ENCODE results near the gene GLRX3.

GLRX3 gene

DNA sequence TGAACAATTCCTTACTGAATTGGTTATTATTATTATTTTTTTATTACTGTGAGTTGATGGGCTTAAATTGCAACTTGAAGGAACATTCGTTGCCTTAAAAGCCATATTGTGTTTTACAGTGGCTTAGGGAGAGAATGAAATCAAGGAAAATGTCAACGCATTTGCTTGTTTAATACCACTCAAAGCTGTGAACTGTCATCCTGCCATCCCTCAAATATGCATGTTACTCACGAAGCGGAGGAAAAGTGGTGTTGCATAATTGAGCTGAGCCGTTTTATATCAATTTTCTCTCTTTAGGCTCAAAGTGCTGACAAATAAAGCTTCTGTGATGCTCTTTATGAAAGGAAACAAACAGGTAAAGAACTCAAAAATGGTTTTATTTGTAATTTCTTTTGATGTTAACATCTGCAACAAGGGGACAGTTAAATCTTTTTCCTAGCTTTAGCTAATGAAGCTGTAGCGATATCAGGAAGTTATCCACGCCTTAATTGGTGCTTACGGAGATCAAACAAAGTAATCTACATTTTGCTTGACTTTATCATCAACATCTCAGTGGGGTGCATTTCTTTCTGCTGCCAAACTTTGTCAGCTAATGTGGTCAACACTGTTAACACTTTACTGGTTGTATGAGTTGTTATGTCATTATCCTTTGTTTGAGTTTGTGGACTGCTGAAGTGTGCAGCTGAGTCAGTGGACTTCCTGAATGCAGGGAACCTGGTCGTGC, 33.1 kb downstream of the GLRX3 start (continued):
- TF ChIP-seq, protein P1, sequence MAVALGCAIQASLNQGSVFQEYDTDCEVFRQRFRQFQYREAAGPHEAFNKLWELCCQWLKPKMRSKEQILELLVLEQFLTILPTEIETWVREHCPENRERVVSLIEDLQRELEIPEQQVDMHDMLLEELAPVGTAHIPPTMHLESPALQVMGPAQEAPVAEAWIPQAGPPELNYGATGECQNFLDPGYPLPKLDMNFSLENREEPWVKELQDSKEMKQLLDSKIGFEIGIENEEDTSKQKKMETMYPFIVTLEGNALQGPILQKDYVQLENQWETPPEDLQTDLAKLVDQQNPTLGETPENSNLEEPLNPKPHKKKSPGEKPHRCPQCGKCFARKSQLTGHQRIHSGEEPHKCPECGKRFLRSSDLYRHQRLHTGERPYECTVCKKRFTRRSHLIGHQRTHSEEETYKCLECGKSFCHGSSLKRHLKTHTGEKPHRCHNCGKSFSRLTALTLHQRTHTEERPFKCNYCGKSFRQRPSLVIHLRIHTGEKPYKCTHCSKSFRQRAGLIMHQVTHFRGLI (tag by site-specific recombination; IDR thresholded peaks at IDR 0.05): no peak; the same call in 1 of the 2 replicates
- TF ChIP-seq ZNF843 (tag by site-specific recombination; IDR thresholded peaks at IDR 0.05) (peak; percentile 95), HOXC10 (CRISPR knock-in tag; IDR thresholded peaks at IDR 0.05) (no peak), ZNF416 (tag by site-specific recombination; IDR thresholded peaks at IDR 0.05) (no peak), ZNF433 (tag by site-specific recombination; IDR thresholded peaks at IDR 0.05; ENCODE audit: low read depth) (no peak), ZFP37 (tag by site-specific recombination; IDR thresholded peaks at IDR 0.05) (no peak), KLF1 (tag by site-specific recombination; IDR thresholded peaks at IDR 0.05) (no peak), KLF7 (tag by site-specific recombination; IDR thresholded peaks at IDR 0.05; ENCODE audit: borderline replicate concordance) (0 out of 2 replicates have a peak, but pooled peaks have one; percentile 32), ZNF366 (tag by site-specific recombination; conservative IDR thresholded peaks at IDR 0.05) (peak; percentile 94), BCL11B (tag by site-specific recombination; IDR thresholded peaks at IDR 0.05; ENCODE audit: low read depth) (no peak), SCRT2 (tag by site-specific recombination; IDR thresholded peaks at IDR 0.05) (peak; percentile 47; the same call in 1 of the 2 replicates), SP2 (tag by site-specific recombination; IDR thresholded peaks at IDR 0.05) (no peak; the same call in 1 of the 2 replicates), ZNF670 (tag by site-specific recombination; IDR thresholded peaks at IDR 0.05; ENCODE audit: low read depth) (no peak), ZBTB20 (tag by site-specific recombination; IDR thresholded peaks at IDR 0.05) (no peak), MYNN (tag by site-specific recombination; IDR thresholded peaks at IDR 0.05; ENCODE audit: borderline replicate concordance) (no peak), ZNF132 (tag by site-specific recombination; IDR thresholded peaks at IDR 0.05; ENCODE audit: borderline replicate concordance) (no peak), ZNF549 (tag by site-specific recombination; IDR thresholded peaks at IDR 0.05) (no peak), ZNF19 (tag by site-specific recombination; IDR thresholded peaks at IDR 0.05; ENCODE audit: low read depth) (no peak), ZNF514 (tag by site-specific recombination; IDR thresholded peaks at IDR 0.05) (no peak), ZNF292 (tag by site-specific recombination; IDR thresholded peaks at IDR 0.05; ENCODE audit: borderline replicate concordance, low read depth) (no peak), ZBTB48 (tag by site-specific recombination; IDR thresholded peaks at IDR 0.05) (no peak)
- TF ChIP-seq, protein P2, sequence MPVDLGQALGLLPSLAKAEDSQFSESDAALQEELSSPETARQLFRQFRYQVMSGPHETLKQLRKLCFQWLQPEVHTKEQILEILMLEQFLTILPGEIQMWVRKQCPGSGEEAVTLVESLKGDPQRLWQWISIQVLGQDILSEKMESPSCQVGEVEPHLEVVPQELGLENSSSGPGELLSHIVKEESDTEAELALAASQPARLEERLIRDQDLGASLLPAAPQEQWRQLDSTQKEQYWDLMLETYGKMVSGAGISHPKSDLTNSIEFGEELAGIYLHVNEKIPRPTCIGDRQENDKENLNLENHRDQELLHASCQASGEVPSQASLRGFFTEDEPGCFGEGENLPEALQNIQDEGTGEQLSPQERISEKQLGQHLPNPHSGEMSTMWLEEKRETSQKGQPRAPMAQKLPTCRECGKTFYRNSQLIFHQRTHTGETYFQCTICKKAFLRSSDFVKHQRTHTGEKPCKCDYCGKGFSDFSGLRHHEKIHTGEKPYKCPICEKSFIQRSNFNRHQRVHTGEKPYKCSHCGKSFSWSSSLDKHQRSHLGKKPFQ (tag by site-specific recombination; IDR thresholded peaks at IDR 0.05): 0 out of 2 replicates have a peak, but pooled peaks have one; percentile 25
- TF ChIP-seq, protein P3, sequence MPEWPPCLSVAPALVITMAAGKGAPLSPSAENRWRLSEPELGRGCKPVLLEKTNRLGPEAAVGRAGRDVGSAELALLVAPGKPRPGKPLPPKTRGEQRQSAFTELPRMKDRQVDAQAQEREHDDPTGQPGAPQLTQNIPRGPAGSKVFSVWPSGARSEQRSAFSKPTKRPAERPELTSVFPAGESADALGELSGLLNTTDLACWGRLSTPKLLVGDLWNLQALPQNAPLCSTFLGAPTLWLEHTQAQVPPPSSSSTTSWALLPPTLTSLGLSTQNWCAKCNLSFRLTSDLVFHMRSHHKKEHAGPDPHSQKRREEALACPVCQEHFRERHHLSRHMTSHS (tag by site-specific recombination; IDR thresholded peaks at IDR 0.05): peak; percentile 13; the same call in 1 of the 2 replicates
- TF ChIP-seq, protein P4, sequence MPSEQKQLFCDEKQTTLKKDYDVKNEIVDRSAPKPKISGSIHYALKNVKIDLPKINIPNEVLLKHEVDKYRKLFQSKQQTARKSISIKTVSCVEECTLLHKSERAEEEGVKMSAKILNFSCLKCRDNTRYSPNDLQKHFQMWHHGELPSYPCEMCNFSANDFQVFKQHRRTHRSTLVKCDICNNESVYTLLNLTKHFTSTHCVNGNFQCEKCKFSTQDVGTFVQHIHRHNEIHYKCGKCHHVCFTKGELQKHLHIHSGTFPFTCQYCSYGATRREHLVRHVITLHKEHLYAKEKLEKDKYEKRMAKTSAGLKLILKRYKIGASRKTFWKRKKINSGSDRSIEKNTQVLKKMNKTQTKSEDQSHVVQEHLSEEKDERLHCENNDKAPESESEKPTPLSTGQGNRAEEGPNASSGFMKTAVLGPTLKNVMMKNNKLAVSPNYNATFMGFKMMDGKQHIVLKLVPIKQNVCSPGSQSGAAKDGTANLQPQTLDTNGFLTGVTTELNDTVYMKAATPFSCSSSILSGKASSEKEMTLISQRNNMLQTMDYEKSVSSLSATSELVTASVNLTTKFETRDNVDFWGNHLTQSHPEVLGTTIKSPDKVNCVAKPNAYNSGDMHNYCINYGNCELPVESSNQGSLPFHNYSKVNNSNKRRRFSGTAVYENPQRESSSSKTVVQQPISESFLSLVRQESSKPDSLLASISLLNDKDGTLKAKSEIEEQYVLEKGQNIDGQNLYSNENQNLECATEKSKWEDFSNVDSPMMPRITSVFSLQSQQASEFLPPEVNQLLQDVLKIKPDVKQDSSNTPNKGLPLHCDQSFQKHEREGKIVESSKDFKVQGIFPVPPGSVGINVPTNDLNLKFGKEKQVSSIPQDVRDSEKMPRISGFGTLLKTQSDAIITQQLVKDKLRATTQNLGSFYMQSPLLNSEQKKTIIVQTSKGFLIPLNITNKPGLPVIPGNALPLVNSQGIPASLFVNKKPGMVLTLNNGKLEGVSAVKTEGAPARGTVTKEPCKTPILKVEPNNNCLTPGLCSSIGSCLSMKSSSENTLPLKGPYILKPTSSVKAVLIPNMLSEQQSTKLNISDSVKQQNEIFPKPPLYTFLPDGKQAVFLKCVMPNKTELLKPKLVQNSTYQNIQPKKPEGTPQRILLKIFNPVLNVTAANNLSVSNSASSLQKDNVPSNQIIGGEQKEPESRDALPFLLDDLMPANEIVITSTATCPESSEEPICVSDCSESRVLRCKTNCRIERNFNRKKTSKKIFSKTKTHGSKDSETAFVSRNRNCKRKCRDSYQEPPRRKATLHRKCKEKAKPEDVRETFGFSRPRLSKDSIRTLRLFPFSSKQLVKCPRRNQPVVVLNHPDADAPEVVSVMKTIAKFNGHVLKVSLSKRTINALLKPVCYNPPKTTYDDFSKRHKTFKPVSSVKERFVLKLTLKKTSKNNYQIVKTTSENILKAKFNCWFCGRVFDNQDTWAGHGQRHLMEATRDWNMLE (tag by site-specific recombination; conservative IDR thresholded peaks at IDR 0.05; ENCODE audit: low read depth): no peak
- TF ChIP-seq, protein P5, sequence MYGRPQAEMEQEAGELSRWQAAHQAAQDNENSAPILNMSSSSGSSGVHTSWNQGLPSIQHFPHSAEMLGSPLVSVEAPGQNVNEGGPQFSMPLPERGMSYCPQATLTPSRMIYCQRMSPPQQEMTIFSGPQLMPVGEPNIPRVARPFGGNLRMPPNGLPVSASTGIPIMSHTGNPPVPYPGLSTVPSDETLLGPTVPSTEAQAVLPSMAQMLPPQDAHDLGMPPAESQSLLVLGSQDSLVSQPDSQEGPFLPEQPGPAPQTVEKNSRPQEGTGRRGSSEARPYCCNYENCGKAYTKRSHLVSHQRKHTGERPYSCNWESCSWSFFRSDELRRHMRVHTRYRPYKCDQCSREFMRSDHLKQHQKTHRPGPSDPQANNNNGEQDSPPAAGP (tag by site-specific recombination; IDR thresholded peaks at IDR 0.05): peak; percentile 41
- TF ChIP-seq, protein P6, sequence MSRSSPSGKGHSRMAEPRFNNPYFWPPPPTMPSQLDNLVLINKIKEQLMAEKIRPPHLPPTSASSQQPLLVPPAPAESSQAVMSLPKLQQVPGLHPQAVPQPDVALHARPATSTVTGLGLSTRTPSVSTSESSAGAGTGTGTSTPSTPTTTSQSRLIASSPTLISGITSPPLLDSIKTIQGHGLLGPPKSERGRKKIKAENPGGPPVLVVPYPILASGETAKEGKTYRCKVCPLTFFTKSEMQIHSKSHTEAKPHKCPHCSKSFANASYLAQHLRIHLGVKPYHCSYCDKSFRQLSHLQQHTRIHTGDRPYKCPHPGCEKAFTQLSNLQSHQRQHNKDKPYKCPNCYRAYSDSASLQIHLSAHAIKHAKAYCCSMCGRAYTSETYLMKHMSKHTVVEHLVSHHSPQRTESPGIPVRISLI (tag by site-specific recombination; IDR thresholded peaks at IDR 0.05): peak; percentile 64; the same call in 1 of the 2 replicates
- TF ChIP-seq, protein P7, sequence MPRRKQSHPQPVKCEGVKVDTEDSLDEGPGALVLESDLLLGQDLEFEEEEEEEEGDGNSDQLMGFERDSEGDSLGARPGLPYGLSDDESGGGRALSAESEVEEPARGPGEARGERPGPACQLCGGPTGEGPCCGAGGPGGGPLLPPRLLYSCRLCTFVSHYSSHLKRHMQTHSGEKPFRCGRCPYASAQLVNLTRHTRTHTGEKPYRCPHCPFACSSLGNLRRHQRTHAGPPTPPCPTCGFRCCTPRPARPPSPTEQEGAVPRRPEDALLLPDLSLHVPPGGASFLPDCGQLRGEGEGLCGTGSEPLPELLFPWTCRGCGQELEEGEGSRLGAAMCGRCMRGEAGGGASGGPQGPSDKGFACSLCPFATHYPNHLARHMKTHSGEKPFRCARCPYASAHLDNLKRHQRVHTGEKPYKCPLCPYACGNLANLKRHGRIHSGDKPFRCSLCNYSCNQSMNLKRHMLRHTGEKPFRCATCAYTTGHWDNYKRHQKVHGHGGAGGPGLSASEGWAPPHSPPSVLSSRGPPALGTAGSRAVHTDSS (tag by site-specific recombination; IDR thresholded peaks at IDR 0.05): 0 out of 2 replicates have a peak, but pooled peaks have one; percentile 14
